HTR-8/SVneo (cell line): ENCODE measurements around the gene MRGPRD.

Experiments
- DNase-seq: peaks from one replicate; pipeline ENCODE4 v3.0.0; 2011; ENCODE audit warnings: low spot score, mixed read lengths; ENCODE audit not compliant: insufficient read length
- FAIRE-seq: peaks from 2 replicates; lab custom pipeline; 2011; peaks lifted over from hg19 to GRCh38; lab: Jason Lieb, UNC

MRGPRD gene

GRCh38 chr11:68955607-68955958 lies 25.2 kb downstream of the MRGPRD start:
- FAIRE-seq (no peak), DNase-seq (no peak)

GRCh38 chr11:68954836-68955606 lies 25.8 kb downstream of the MRGPRD start:
- FAIRE-seq: peak; percentile 36
- no peak for DNase-seq

GRCh38 chr11:68950762-68951161 lies 30.0 kb downstream of the MRGPRD start:
- no peak for DNase-seq
- FAIRE-seq: no peak

- DNase-seq (peak; percentile 52), FAIRE-seq (no peak)
Observed at GRCh38 chr11:68950270-68950669, 30.5 kb downstream of the MRGPRD start.

- DNase-seq: no peak
- no peak for FAIRE-seq
Observed at GRCh38 chr11:68948935-68949334, 31.9 kb downstream of the MRGPRD start.

GRCh38 chr11:68948496-68948895 lies 32.3 kb downstream of the MRGPRD start:
- no peak for FAIRE-seq
- DNase-seq: no peak

GRCh38 chr11:68947151-68947550 lies 33.6 kb downstream of the MRGPRD start:
- FAIRE-seq: no peak
- DNase-seq: no peak

GRCh38 chr11:68946416-68947090 lies 34.2 kb downstream of the MRGPRD start:
- DNase-seq: no peak
- FAIRE-seq: no peak

GRCh38 chr11:68942751-68943271 lies 38.0 kb downstream of the MRGPRD start:
- DNase-seq (no peak), FAIRE-seq (no peak)

- DNase-seq (no peak), FAIRE-seq (no peak)
Observed at GRCh38 chr11:68942095-68942620, 38.6 kb downstream of the MRGPRD start.

- FAIRE-seq (no peak), DNase-seq (no peak)
Observed at GRCh38 chr11:68941324-68942094, 39.3 kb downstream of the MRGPRD start.

GRCh38 chr11:68940651-68941323 lies 40.0 kb downstream of the MRGPRD start:
- no peak for DNase-seq
- FAIRE-seq: no peak

- no peak for DNase-seq
- no peak for FAIRE-seq
Observed at GRCh38 chr11:68939583-68940555, 40.9 kb downstream of the MRGPRD start.

- FAIRE-seq: no peak
- DNase-seq: no peak
Observed at GRCh38 chr11:68938816-68939582, 41.8 kb downstream of the MRGPRD start.

GRCh38 chr11:68938088-68938487 lies 42.7 kb downstream of the MRGPRD start:
- DNase-seq (no peak), FAIRE-seq (no peak)

GRCh38 chr11:68936676-68937620 lies 43.8 kb downstream of the MRGPRD start:
- no peak for FAIRE-seq
- DNase-seq: no peak

GRCh38 chr11:68936358-68936636 lies 44.5 kb downstream of the MRGPRD start:
- FAIRE-seq: peak; percentile 26

More at GRCh38 chr11:68936358-68936636, 44.5 kb downstream of the MRGPRD start:
- no peak for DNase-seq
